ENCODE measurements around the gene BMP4. TPM values are rescaled to one million over a fixed set of nuclear protein-coding genes. Genes with fewer than 3 reads are reported as not detected.

BMP4 gene
- total RNA-seq, 3 donors from 2014 or later, result 17.0 to 51.8 (median 17.7) TPM

DNA sequence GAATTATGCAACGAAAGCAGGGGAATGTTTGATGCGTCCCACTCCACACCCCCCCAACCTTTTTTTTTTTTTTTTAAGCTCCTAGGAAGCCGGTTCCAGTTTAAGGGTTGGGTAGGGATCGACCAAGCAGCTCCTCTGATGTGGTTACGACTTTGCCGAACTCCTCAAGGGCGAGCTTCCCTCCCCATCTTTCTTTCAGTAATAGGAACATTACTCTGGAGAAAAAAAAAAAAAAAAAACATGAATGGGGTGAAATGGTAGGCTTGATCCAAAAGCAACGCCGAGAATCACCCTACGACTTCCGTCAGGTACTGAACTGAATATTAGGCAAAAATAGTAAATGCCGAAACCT, 9.6 kb downstream of the BMP4 start:
- H3K27ac ChIP-seq, result no peak overlapping the region
- H3K27me3 ChIP-seq, result peaks cover 0 to 3% of the 10 kb centered on the region in 2 donors
- no peaks in the 10 kb centered on the region for H3K9me3 ChIP-seq
- H3K4me3 ChIP-seq, result peak overlapping the region in 2 of 3 donors; percentile 50 to 65
- DNase-seq (ENCODE audit: low spot score in 2 of 2), result no peak
- no peaks in the 10 kb centered on the region for H3K36me3 ChIP-seq
- no peaks in the 10 kb centered on the region for H3K4me1 ChIP-seq
- TF ChIP-seq POLR2A (IDR thresholded peaks at IDR 0.05) (no peak), POLR2AphosphoS5 (IDR thresholded peaks at IDR 0.05) (no peak)
- TF ChIP-seq, protein P1, sequence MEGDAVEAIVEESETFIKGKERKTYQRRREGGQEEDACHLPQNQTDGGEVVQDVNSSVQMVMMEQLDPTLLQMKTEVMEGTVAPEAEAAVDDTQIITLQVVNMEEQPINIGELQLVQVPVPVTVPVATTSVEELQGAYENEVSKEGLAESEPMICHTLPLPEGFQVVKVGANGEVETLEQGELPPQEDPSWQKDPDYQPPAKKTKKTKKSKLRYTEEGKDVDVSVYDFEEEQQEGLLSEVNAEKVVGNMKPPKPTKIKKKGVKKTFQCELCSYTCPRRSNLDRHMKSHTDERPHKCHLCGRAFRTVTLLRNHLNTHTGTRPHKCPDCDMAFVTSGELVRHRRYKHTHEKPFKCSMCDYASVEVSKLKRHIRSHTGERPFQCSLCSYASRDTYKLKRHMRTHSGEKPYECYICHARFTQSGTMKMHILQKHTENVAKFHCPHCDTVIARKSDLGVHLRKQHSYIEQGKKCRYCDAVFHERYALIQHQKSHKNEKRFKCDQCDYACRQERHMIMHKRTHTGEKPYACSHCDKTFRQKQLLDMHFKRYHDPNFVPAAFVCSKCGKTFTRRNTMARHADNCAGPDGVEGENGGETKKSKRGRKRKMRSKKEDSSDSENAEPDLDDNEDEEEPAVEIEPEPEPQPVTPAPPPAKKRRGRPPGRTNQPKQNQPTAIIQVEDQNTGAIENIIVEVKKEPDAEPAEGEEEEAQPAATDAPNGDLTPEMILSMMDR (IDR thresholded peaks at IDR 0.05), result no peak
- intact Hi-C loops (cut with DNase I; ENCODE audit: low total_unique reads), result no loop called here

DNA sequence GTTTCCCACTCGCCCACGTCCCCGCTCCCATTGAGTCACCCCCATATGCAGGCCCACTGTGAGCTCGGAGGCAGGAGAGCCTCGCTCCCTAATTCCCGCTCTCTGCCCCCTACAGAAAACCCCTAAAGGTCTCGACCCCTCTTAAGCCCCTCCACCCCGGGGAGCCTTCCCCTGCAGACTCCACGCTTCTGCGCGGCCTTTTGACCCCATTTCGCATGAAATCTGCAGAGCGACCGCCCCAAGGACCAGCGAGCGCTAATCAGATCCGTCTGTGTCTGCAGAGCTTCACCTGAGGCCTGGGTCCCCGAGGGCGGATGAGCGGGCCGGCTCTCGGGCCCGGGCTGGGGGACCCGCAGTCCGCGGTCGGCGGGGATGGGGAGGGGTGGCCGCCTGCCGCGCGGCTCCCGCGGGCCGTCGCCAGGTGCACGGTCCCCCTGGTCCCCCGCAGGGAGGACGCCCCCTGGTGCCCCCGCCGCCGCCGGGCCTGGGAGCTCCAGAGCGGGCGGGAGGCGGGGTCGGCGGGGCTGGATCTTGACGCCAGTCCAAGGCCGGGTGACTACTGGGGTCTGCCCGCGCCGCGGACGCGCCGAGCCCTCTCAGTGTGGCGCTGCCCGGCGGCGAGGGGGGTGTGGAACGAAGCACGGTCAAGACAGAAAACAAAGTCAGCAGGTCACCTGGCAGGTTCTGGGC, 10.1 kb downstream of the BMP4 start:
- peaks cover 0 to 3% of the 10 kb centered on the region in 2 donors for H3K27me3 ChIP-seq
- intact Hi-C loops (cut with DNase I; ENCODE audit: low total_unique reads), result no loop called here
- DNase-seq (ENCODE audit: low spot score in 2 of 2), result no peak
- no peaks in the 10 kb centered on the region for H3K9me3 ChIP-seq
- no peaks in the 10 kb centered on the region for H3K36me3 ChIP-seq
- TF ChIP-seq, protein P1 (IDR thresholded peaks at IDR 0.05), result no peak
- TF ChIP-seq POLR2AphosphoS5 (IDR thresholded peaks at IDR 0.05) (no peak), POLR2A (IDR thresholded peaks at IDR 0.05) (no peak)
- H3K4me1 ChIP-seq, result no peaks in the 10 kb centered on the region
- peak overlapping the region in 1 of 2 donors; percentile 67 for H3K27ac ChIP-seq
- peak overlapping the region in 2 of 3 donors; percentile 50 to 65 for H3K4me3 ChIP-seq

DNA sequence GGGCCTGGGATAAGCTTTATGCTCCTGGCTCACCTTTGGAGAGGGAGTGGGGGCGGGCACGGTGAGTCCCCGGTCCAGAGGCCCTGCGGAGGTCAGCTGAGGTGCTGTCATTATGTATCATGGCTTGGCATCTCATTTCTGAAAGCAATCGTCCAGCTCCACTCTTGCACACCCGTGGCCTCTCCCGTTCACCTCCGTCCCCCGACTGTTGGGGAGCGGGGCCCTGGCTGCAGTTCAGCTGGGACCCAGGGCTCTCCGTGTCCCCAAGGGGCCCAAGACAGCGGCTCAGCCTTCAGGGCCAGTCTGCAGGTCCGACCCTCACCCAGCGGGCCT, 10.6 kb downstream of the BMP4 start:
- H3K27me3 ChIP-seq, result peaks cover 0 to 3% of the 10 kb centered on the region in 2 donors
- H3K4me3 ChIP-seq, result peak overlapping the region in 2 of 3 donors; percentile 50 to 65
- intact Hi-C loops (cut with DNase I; ENCODE audit: low total_unique reads), result no loop called here
- H3K36me3 ChIP-seq, result no peaks in the 10 kb centered on the region
- H3K27ac ChIP-seq, result peak overlapping the region in 1 of 2 donors; percentile 67
- no peaks in the 10 kb centered on the region for H3K4me1 ChIP-seq
- TF ChIP-seq POLR2A (IDR thresholded peaks at IDR 0.05) (no peak), POLR2AphosphoS5 (IDR thresholded peaks at IDR 0.05) (no peak)
- DNase-seq (ENCODE audit: low spot score in 2 of 2), result no peak
- H3K9me3 ChIP-seq, result no peaks in the 10 kb centered on the region

DNA sequence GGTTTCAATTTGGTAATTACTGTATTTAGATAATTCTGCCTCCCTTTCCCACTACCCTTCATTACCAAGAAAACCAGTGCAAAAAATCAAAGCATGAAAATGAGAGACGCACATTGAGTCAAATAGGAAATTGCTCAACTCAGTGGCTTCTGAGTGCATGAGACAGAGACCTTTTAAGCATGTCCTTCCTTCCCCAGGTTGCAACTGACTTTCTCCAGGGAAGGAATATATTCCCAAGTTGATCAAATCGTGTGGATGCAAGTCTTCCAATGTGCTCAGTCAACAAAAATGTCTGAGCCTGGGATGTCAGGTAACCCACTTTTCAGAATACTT, 12.9 kb downstream of the BMP4 start:
- Histone ChIP-seq H3K4me1 (no peaks in the 10 kb centered on the region), H3K27ac (peak overlapping the region in 1 of 2 donors; percentile 64), H3K9me3 (no peaks in the 10 kb centered on the region), H3K27me3 (peaks cover 0 to 3% of the 10 kb centered on the region in 2 donors), H3K36me3 (no peaks in the 10 kb centered on the region), H3K4me3 (no peak overlapping the region)
- no peak for DNase-seq (ENCODE audit: low spot score in 2 of 2)
- intact Hi-C loops (cut with DNase I; ENCODE audit: low total_unique reads), result no loop called here
- TF ChIP-seq POLR2AphosphoS5 (IDR thresholded peaks at IDR 0.05) (no peak), POLR2A (IDR thresholded peaks at IDR 0.05) (no peak)
- TF ChIP-seq, protein P1 (IDR thresholded peaks at IDR 0.05), result no peak

DNA sequence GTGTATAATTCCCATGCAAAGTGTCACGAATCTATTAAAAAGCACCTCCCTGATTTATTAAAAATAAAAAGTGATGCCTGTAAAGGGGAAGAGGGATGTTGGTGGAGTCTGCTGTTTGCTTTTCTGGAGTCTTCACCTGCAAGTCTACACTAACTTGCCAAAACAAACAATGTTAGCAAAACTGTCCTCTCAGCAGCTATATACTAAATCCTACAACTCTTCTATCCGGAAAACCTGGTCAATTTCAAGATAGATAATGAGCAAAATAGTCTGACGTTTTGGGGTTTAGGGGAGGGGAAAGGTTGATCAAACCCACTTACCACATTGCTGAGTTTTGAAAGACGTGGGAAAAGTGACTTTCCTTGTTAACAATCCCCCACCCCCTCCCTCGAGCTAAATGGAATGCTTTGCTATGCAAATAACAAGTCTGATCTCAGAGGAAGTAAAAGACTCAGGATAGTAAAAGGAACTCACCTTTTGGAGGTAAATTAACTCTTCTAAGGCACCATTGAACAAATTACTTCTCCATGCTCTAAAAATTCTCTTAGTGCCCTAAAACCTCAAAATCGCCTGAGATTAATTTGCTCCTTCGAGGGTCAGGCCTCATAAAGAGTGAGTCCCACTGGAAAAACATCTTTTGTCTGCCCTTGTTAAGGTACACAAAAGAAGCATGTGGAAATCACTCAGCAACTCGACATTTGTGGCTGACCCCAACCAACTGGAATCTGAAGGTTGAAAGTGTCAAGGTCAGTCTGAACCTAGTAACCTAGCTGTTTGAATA, 13.5 kb downstream of the BMP4 start:
- peak overlapping the region in 1 of 2 donors; percentile 64 for H3K27ac ChIP-seq
- no peak for DNase-seq (ENCODE audit: low spot score in 2 of 2)
- no peaks in the 10 kb centered on the region for H3K4me1 ChIP-seq
- H3K9me3 ChIP-seq, result no peaks in the 10 kb centered on the region
- H3K27me3 ChIP-seq, result peaks cover 0 to 3% of the 10 kb centered on the region in 2 donors
- intact Hi-C loops (cut with DNase I; ENCODE audit: low total_unique reads), result no loop called here
- no peak overlapping the region for H3K4me3 ChIP-seq
- TF ChIP-seq POLR2AphosphoS5 (IDR thresholded peaks at IDR 0.05) (no peak), POLR2A (IDR thresholded peaks at IDR 0.05) (no peak)
- TF ChIP-seq, protein P1 (IDR thresholded peaks at IDR 0.05), result no peak
- no peaks in the 10 kb centered on the region for H3K36me3 ChIP-seq

Data from breast epithelium (tissue), 4 donors.